ENCODE results near the gene ARHGAP1. TPM values are rescaled to one million over a fixed set of nuclear protein-coding genes. Genes with fewer than 3 reads are reported as not detected.
A peak's percentile ranks its signal among the peaks of the same experiment; 100 is the strongest.

The ARHGAP1 gene
- total RNA-seq, 1 donor from 2014 or later: 68.4 TPM

DNA sequence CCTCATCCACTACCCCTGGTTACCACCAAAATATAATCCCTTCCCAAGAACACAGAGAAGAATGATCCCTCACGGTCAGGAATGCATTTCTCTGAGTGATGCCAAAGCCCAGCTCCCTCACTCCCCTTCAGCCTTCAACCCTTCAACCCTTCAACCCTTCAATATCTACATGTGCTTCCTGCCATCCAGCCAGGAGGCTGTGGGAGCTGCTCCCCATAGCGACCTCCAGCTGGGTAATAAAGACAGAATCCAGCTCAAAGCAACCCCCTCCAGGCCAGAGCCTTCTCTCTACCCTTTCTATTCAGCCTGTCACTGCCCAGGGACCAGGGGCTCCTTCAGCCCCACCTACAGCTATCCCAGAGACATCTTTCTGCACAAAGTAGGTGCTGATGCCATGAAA, 2.7 kb downstream of the ARHGAP1 start:
- intact Hi-C loops (cut with DNase I): loop anchor here (10.0 kb wide), 1 partner anchor 83 kb away; the partner anchor contains the start of genes ATG13 and HARBI1
- DNase-seq (ENCODE audit: missing footprints) (no peak), ATAC-seq (no peak)

- intact Hi-C loops (cut with DNase I): loop anchor here (10.0 kb wide), 1 partner anchor 83 kb away; the partner anchor contains the start of genes ATG13 and HARBI1
- no peak for DNase-seq (ENCODE audit: missing footprints)
- ATAC-seq: no peak
These were observed 3.1 kb downstream of the ARHGAP1 start for GRCh38 chr11:46697303-46697702.

DNA sequence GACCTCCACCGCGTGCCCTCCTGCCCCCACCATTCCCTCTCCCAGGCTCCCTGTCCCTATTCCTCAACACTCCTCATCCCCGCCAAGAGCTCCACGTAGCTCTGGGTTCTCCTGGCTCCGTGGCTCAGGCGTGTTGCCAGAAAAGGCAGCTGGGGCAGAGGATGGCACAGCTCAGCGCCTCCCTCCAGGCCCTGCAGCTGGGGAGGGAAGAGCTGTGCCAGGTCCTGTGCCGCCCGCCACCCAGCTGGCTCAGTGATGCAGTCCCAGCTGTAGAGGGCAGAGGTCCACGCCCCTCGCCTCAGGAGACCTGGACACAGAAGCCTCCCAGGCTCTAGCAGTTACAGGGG, 4.2 kb downstream of the ARHGAP1 start:
- DNase-seq (ENCODE audit: missing footprints) (peak; percentile 86), ATAC-seq (peak; percentile 65)
- intact Hi-C loops (cut with DNase I): loop anchor here (10.0 kb wide), 1 partner anchor 81 kb away; the partner anchor contains the start of genes ATG13 and HARBI1

GRCh38 chr11:46695345-46696211, 4.8 kb downstream of the ARHGAP1 start:
- DNase-seq (ENCODE audit: missing footprints) (no peak), ATAC-seq (no peak)
- intact Hi-C loops (cut with DNase I): loop anchor here (10.0 kb wide), 1 partner anchor 81 kb away; the partner anchor contains the start of genes ATG13 and HARBI1

- intact Hi-C loops (cut with DNase I): loop anchor here (10.0 kb wide), 1 partner anchor 80 kb away; the partner anchor contains the start of genes ATG13 and HARBI1
- ATAC-seq: no peak
These were observed 5.8 kb downstream of the ARHGAP1 start for GRCh38 chr11:46694607-46695006.

GRCh38 chr11:46694072-46694471, 6.3 kb downstream of the ARHGAP1 start:
- intact Hi-C loops (cut with DNase I): loop anchor here (10.0 kb wide), 1 partner anchor 79 kb away; the partner anchor contains the start of genes ATG13 and HARBI1
- DNase-seq (ENCODE audit: missing footprints): no peak
- ATAC-seq: no peak

More at GRCh38 chr11:46694607-46695006, 5.8 kb downstream of the ARHGAP1 start:
- no peak for DNase-seq (ENCODE audit: missing footprints)

GRCh38 chr11:46693597-46694012, 6.8 kb downstream of the ARHGAP1 start:
- no peak for ATAC-seq
- DNase-seq (ENCODE audit: missing footprints): no peak
- intact Hi-C loops (cut with DNase I): loop anchor here (10.0 kb wide), 1 partner anchor 79 kb away; the partner anchor contains the start of genes ATG13 and HARBI1

DNA sequence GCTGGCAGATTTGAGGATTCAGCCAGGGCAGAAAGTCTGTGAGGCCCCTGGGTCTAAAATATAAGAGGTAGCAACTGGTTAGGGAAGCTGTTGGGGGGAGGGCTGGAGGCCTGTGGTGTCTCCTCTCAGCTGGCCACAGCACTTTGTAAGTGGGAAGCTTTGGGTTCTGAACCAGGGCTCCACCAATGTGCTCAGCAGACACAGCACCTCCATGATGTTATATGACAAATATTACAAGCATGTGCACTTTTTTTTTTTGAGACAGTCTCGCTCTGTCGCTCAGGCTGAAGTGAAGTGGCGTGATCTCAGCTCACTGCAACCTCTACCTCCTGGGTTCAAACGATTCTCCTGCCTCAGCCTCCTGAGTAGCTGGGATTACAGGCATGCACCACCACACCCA, 8.0 kb downstream of the ARHGAP1 start:
- ATAC-seq (no peak), DNase-seq (ENCODE audit: missing footprints) (no peak)
- intact Hi-C loops (cut with DNase I): loop anchor here (10.0 kb wide), 1 partner anchor 78 kb away; the partner anchor contains the start of genes ATG13 and HARBI1

GRCh38 chr11:46690702-46691101, 9.7 kb downstream of the ARHGAP1 start:
- DNase-seq (ENCODE audit: missing footprints): no peak
- intact Hi-C loops (cut with DNase I): loop anchor here (10.0 kb wide), 1 partner anchor 76 kb away; the partner anchor contains the start of genes ATG13 and HARBI1
- no peak for ATAC-seq

GRCh38 chr11:46686886-46687795, 13.3 kb downstream of the ARHGAP1 start:
- intact Hi-C loops (cut with DNase I): no loop called here
- DNase-seq (ENCODE audit: missing footprints) (peak; percentile 65), ATAC-seq (peak; percentile 27)

DNA sequence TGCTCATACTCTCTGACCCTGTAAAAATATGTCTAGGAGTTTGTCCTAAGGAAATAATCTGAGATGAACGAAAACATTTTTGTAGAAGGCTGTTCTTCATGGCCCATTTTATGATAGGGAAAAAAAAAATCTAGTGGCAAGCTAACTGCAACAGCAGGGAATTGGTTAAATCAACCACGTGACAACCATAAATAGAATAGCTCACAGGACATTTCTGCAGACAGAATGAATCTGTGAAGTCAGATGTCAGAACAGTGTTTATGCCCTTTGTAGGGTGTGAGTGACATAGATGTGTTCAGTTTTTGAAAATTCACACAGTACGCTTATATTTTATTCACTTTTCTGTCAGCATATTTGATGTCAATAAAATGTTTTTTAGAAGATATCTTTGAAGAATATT, 16.1 kb downstream of the ARHGAP1 start:
- ATAC-seq: peak; percentile 60
- intact Hi-C loops (cut with DNase I): no loop called here
- no peak for DNase-seq (ENCODE audit: missing footprints)

DNA sequence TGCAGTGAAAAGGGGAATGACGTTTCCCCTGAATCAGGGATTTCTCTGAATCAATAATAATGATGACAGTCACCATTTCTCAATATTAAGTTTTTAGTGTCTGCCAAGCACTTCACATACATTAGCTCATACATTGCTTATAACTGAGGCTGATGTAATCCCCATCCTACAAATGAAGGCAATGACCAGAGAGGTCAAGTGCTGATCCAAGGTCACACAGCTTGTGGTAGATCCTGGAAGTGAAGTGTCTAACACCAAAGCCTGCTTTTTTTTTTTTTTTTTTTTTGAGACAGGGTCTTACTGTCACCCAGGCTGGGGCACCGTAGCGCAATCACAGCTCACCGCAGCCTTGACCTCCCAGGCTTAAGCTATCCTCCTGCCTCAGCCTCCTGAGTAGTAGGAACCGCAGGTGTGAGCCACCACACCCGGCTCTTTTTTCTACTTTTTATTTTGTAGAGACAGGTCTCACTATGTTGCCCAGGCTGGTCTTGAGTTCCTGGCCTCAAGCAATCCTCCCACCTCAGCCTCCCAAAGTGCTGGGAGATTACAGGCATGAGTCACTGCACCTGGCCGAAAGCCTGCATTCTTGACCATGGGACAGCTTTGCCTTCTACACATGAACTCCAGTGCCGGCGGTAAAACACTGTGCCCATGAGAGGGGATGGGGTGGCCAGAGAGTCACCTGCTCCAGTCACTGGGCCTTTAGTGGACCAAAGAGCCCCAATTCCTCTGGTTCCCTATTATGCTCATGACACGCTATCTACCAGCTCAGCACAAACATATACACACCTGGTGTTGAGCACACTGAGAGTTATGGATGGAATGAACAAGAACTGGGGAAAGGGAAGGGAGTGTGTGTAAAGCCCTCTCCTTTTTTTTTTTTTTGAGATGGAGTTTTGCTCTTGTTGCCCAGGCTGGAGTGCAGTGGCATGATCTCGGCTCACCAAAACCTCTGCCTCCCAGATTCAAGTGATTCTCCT, 17.4 kb downstream of the ARHGAP1 start:
- DNase-seq (ENCODE audit: missing footprints): no peak
- ATAC-seq: no peak
- intact Hi-C loops (cut with DNase I): no loop called here

DNA sequence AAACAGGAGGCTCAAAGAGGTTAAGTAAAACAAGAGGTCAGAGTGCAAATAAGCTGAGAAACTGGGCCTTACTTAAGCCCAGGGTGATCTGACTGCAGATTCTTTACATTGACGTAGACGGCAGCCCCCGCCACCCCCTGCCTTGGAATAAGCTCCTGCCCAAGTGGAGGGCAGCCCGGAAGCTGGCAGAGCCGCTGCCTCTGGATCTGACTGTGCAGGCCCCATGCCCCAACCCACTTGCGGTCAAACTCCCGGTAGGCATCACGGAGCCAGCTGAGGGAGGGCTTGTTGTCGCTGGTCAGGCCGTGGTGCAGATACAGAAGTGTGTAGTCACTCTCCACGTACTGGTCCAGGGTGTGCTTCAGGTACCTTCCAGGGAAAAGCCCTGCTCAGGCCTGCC, 18.6 kb downstream of the ARHGAP1 start:
- intact Hi-C loops (cut with DNase I): no loop called here
- ATAC-seq (no peak), DNase-seq (ENCODE audit: missing footprints) (peak; percentile 46)

DNA sequence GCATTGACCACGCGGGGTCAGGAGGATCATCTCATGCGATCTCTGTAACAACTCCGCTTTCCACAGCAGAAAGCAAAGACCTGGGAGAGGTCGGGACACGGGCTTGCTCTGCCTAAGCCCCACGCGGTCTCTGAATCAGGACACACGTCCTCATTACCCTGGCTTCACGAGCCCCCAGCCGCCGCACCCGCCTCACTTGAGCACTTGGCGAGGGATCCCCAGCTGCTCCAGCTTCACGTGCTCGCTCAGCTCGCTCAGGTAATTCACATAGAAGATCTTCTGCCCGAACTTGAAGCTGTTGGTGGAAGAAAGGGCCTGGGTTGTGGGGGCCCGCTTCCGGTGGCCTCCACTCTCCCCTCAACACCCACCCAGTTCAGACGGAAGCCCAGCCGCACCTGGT, 19.6 kb downstream of the ARHGAP1 start:
- intact Hi-C loops (cut with DNase I): no loop called here
- ATAC-seq (no peak), DNase-seq (ENCODE audit: missing footprints) (peak; percentile 45)

DNA sequence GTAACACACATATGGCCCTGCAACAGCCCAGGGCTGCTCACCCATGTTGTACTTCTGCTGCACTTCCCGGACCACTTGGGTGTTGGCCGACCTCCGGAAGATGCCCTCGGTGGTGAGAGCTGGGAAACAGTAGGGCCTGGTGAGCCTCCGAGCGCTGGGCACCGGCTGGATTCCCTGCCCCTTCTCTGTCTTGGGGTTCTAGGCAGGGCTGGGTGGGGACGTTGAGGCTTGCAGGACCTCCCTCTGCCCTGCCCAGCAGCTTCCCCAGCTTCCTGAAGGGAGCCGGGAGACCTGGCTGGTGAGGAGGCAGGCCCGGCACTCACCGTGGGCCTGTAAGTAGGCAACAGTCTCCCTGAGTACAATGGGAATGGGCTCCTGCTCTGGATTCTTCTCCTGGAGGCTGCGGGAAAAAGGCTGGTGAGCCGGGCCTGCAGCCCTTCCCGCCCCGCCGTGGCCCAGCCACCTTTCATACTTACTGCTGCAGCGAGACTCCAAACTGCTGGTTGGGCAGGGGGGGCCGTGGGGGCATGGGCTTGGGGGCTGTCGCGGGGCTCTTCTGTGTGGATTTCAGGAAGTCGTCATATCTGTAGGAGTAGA, 20.2 kb downstream of the ARHGAP1 start:
- DNase-seq (ENCODE audit: missing footprints) (peak; percentile 44), ATAC-seq (no peak)
- intact Hi-C loops (cut with DNase I): no loop called here

DNA sequence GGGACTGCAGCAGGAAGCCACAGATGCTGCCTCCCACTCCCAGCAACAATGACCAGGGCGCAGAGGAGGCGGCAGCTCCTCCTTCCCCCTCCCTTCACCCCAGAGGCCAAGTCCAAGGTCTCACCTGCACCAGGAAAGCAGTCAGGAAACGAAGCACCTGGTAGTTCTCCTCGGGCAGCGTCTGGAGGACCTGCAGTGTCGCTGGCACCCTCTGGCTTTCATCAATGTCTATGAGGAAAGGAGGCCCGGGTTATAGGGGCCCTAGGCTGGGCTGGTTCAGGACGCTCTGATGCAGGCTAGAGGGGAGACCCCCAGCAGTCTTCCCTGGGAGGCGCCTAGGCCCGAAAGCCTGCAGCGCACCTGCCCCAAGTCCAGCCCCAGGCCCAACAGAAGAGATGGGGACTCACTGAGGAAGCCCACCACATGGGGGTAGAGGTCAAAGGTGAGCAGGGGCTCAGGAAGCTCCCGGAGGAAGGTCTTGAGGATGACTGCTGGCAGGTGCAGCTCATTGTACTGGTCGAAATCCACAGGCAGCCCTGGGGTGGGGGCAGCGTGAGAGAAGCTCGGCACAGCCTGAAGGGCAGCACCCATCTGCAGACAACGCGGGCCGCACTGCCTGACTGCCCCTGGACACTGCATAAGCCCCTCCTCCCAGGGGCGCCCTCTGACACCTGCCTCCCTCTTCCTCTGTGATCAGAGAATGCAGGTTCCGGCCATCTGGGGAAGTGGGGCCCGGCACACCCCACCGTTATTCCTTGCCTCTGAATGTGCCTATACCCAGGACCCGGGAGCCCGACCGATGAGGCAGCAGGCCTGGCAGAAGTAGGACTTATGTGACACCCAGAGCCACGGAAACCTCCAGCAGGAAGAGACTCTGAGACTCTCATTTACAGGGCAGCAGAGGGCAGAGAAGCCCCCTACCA, 20.9 kb downstream of the ARHGAP1 start:
- intact Hi-C loops (cut with DNase I): no loop called here
- DNase-seq (ENCODE audit: missing footprints): peak; percentile 30
- no peak for ATAC-seq

Measured in Right ventricle myocardium inferior (tissue), 1 donor.